DOHH2 (cell line): Measurements from ENCODE around the gene PLCG2.

Experiments used
- H3F3A ChIP-seq: fragments of 200-600 bp; sonication (generic), shearing (Covaris generic); 2 replicates; pipeline ENCODE4 v1.6.0; 2016; ENCODE audit warnings: antibody characterized with exemption, mild to moderate bottlenecking; ENCODE audit not compliant: control insufficient read depth, insufficient read depth
- H3K27ac ChIP-seq: fragments of 200-600 bp; sonication (generic); 2 replicates; pipeline ENCODE4 v1.5.1; 2014; ENCODE audit warnings: low read depth, mild to moderate bottlenecking, low read length, moderate library complexity
- H3K27me3 ChIP-seq: fragments of 200-600 bp; sonication (generic); 2 replicates; pipeline ENCODE4 v1.6.1; 2014; ENCODE audit warnings: mild to moderate bottlenecking, low read length, mixed read lengths; ENCODE audit not compliant: control insufficient read depth
- H3K36me3 ChIP-seq: fragments of 200-600 bp; sonication (generic); 2 replicates; pipeline ENCODE4 v1.6.1; 2014; ENCODE audit warnings: mild to moderate bottlenecking, low read length, moderate library complexity, mixed read lengths; ENCODE audit not compliant: control insufficient read depth
- H3K4me1 ChIP-seq: fragments of 200-600 bp; sonication (generic); 2 replicates; pipeline ENCODE4 v1.6.1; 2014; ENCODE audit warnings: mild to moderate bottlenecking, low read length, mixed read lengths; ENCODE audit not compliant: control insufficient read depth
- H3K4me2 ChIP-seq: fragments of 200-600 bp; sonication (generic); 2 replicates; pipeline ENCODE4 v1.6.0; 2014; ENCODE audit warnings: mild to moderate bottlenecking, low read length, moderate library complexity
- H3K4me3 ChIP-seq: fragments of 200-600 bp; sonication (generic); 2 replicates; pipeline ENCODE4 v1.5.1; 2014; ENCODE audit warnings: mild to moderate bottlenecking, low read length, mixed read lengths
- H3K79me2 ChIP-seq: fragments of 200-600 bp; sonication (generic); 2 replicates; pipeline ENCODE4 v1.6.1; 2014; ENCODE audit warnings: mild to moderate bottlenecking, low read length, mixed read lengths; ENCODE audit not compliant: control insufficient read depth
- H3K9me2 ChIP-seq: fragments of 200-600 bp; sonication (generic); replicated peaks from 2 replicates; pipeline ENCODE4 v1.6.1; 2014; ENCODE audit warnings: mild to moderate bottlenecking, low read length, mixed read lengths; ENCODE audit not compliant: control insufficient read depth
- H3K9me3 ChIP-seq: fragments of 200-600 bp; sonication (generic); 2 replicates; pipeline ENCODE4 v1.6.1; 2014; ENCODE audit warnings: antibody characterized with exemption, low read length, mixed read lengths; ENCODE audit not compliant: control insufficient read depth, insufficient read depth
- H4K20me1 ChIP-seq: fragments of 200-600 bp; sonication (generic); 2 replicates; pipeline ENCODE4 v1.6.0; 2014; ENCODE audit warnings: low read depth, mild to moderate bottlenecking, antibody characterized with exemption, low read length, moderate library complexity; ENCODE audit not compliant: control insufficient read depth, insufficient read depth
- EZH2phosphoT487 ChIP-seq: fragments of 200-600 bp; sonication (generic); IDR thresholded peaks from 2 replicates; pipeline ENCODE4 v1.6.1; 2017; ENCODE audit warnings: borderline replicate concordance, mild to moderate bottlenecking, antibody characterized with exemption, low read length, moderate library complexity, mixed read lengths
- TF ChIP-seq, protein P1 (sequence below): fragments of 200-600 bp; sonication (generic); IDR thresholded peaks from one replicate; pipeline ENCODE4 v1.5.1; 2014; ENCODE audit warnings: antibody characterized with exemption, mild to moderate bottlenecking, low read depth, low read length; ENCODE audit not compliant: poor library complexity, severe bottlenecking

The PLCG2 gene

DNA sequence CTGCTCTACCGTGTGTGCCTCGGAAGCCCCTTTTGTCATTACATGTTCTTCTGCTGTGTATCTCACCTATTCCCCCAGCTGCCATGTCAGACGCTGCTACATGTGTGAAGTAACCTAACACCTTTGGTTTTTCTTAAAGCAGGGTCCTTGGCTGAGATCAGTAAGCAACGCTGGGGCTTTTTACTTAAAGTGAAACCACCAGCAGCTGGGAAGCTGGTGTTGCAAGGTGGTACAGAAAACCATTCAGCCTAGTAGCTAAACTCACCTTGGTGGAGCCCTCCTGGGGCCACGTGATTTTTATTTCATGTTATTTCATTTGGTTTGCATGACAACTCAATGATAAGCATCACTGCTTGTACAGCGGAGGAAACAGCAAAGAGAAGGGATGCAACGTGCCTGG, 62.6 kb downstream of the PLCG2 start:
- Histone ChIP-seq H3F3A (peaks cover 4% of the 10 kb centered on the region), H3K9me3 (no peaks in the 10 kb centered on the region), H3K79me2 (peaks cover 99% of the 10 kb centered on the region), H3K36me3 (peaks cover 78% of the 10 kb centered on the region), H3K4me3 (0 out of 2 replicates have a peak overlapping the region, but pooled peaks have one; percentile 6), H3K4me2 (peak overlapping the region; percentile 32), H3K27ac (peak overlapping the region; percentile 42), H3K4me1 (peaks cover 93% of the 10 kb centered on the region), H3K9me2 (no peaks in the 10 kb centered on the region), H3K27me3 (no peaks in the 10 kb centered on the region), H4K20me1 (no peaks in the 10 kb centered on the region)
- TF ChIP-seq, protein P1, sequence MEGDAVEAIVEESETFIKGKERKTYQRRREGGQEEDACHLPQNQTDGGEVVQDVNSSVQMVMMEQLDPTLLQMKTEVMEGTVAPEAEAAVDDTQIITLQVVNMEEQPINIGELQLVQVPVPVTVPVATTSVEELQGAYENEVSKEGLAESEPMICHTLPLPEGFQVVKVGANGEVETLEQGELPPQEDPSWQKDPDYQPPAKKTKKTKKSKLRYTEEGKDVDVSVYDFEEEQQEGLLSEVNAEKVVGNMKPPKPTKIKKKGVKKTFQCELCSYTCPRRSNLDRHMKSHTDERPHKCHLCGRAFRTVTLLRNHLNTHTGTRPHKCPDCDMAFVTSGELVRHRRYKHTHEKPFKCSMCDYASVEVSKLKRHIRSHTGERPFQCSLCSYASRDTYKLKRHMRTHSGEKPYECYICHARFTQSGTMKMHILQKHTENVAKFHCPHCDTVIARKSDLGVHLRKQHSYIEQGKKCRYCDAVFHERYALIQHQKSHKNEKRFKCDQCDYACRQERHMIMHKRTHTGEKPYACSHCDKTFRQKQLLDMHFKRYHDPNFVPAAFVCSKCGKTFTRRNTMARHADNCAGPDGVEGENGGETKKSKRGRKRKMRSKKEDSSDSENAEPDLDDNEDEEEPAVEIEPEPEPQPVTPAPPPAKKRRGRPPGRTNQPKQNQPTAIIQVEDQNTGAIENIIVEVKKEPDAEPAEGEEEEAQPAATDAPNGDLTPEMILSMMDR = no peak
- no peak for TF ChIP-seq EZH2phosphoT487

DNA sequence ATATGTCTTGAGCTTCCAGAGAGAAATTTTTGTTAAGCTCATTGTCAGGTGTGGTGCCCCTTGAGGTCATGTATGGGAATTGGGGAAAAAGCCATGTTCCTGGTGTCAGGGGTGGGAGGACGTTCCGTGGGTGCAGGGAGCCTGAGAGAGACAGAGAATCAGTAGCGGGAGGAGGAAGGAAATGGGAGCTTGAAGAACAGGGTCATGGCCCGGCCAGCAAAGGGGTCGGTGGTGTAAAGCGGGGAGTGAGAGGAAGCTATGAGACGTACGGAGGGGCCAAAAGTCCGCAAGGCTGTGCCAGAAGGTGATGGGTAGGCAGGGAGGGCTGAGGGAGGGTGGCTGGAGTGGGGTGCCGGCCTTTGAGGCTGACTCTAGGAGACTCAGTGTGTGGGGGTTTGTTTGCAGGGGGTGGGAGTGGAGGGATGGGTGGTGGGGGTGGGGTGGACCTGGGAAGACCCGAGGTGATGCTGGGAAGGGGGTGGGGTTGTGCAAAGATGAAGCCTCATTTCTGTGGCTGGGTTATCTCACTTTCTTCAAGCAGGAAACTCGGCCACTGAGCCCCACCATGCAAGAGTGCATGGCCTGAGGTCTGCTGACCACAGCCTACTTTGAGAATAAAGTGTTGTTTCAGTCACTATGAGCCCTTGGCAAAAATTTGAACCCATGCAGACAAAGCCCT, 63.6 kb downstream of the PLCG2 start:
- no peaks in the 10 kb centered on the region for H3K9me2 ChIP-seq
- no peaks in the 10 kb centered on the region for H3K27me3 ChIP-seq
- H3F3A ChIP-seq = no peaks in the 10 kb centered on the region; the same call in 1 of the 2 replicates
- H3K9me3 ChIP-seq = no peaks in the 10 kb centered on the region
- H3K4me1 ChIP-seq = peaks cover 92% of the 10 kb centered on the region
- no peaks in the 10 kb centered on the region for H4K20me1 ChIP-seq
- peak overlapping the region; percentile 32 for H3K4me2 ChIP-seq
- TF ChIP-seq, protein P1 = peak; percentile 44
- no peak for TF ChIP-seq EZH2phosphoT487
- peaks cover 73% of the 10 kb centered on the region for H3K36me3 ChIP-seq
- H3K4me3 ChIP-seq = no peak overlapping the region; the same call in 1 of the 2 replicates
- H3K27ac ChIP-seq = peak overlapping the region; percentile 42
- peaks cover 99% of the 10 kb centered on the region for H3K79me2 ChIP-seq

DNA sequence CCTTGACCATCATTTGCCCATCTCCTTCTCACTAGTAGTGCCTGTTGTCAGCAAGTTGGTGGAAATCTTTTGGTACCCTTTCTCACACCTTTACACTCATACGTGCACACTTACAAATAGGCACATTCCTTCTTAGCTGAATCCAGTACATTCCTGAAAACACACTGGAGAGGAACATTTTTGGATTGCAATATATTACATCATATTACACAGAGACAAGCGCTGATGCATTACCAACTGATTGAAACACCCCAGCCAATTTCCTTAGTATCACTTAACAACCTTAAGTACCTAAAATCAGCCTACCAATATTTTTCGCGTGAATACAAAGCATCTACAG, 64.1 kb downstream of the PLCG2 start:
- H3F3A ChIP-seq = no peaks in the 10 kb centered on the region; the same call in 1 of the 2 replicates
- H3K9me2 ChIP-seq = no peaks in the 10 kb centered on the region
- H3K36me3 ChIP-seq = peaks cover 70% of the 10 kb centered on the region
- H3K79me2 ChIP-seq = peaks cover 99% of the 10 kb centered on the region
- H3K27ac ChIP-seq = peak overlapping the region; percentile 23; the same call in 1 of the 2 replicates
- H3K4me1 ChIP-seq = peaks cover 92% of the 10 kb centered on the region
- no peaks in the 10 kb centered on the region for H4K20me1 ChIP-seq
- H3K9me3 ChIP-seq = no peaks in the 10 kb centered on the region
- H3K4me2 ChIP-seq = no peak overlapping the region
- H3K4me3 ChIP-seq = no peak overlapping the region
- no peak for TF ChIP-seq EZH2phosphoT487
- TF ChIP-seq, protein P1 = no peak
- H3K27me3 ChIP-seq = no peaks in the 10 kb centered on the region
